BJ (cell line): ENCODE data around the gene CCDC30. TPM values are rescaled to one million over a fixed set of nuclear protein-coding genes. Genes with fewer than 3 reads are reported as not detected.
A peak's percentile ranks its signal among the peaks of the same experiment; 100 is the strongest.

Experiments used
- CTCF ChIA-PET: fragments of 350-600 bp; formaldehyde crosslinking; extraction: SDS; loops from one replicate; lab custom pipeline; 2021; ENCODE audit warnings: antibody characterized with exemption, inconsistent platforms; lab: Yijun Ruan, JAX
- POLR2A ChIA-PET: fragments of 300-600 bp; sonication (Branson Sonifier 250); formaldehyde crosslinking; extraction: SDS; loops from one replicate; lab custom pipeline; 2021; ENCODE audit warnings: antibody characterized with exemption; lab: Charles Lee
- DNase-seq: peaks from one replicate; pipeline ENCODE4 v3.0.0-alpha.2; 2011; ENCODE audit warnings: low read depth
- H3K27me3 ChIP-seq: 2 replicates; pipeline ENCODE4 v1.6.0; 2011; ENCODE audit warnings: low read length; ENCODE audit not compliant: control insufficient read depth, insufficient read depth
- H3K36me3 ChIP-seq: 2 replicates; pipeline ENCODE4 v1.5.1; 2011; ENCODE audit warnings: low read length; ENCODE audit not compliant: control insufficient read depth, insufficient read depth
- H3K4me3 ChIP-seq: 2 replicates; pipeline ENCODE4 v1.5.1; 2011; ENCODE audit warnings: low read depth, mild to moderate bottlenecking, control low read depth, low read length
- CTCF ChIP-seq: IDR thresholded peaks from 2 replicates; pipeline ENCODE4 v1.5.1; 2011; ENCODE audit warnings: low read depth, mild to moderate bottlenecking, control low read depth, inconsistent platforms, low read length, moderate library complexity; ENCODE audit not compliant: insufficient read depth
- polyA plus RNA-seq: library from polyadenylated mRNA; depleted of rRNA; stranded (reverse); fragments of >200 nt; gene quantifications from 2 replicates; pipeline ENCODE4 v1.2.3, GENCODE V29; 2011

CCDC30 gene
- polyA plus RNA-seq, 1 experiment = 0.26 TPM

DNA sequence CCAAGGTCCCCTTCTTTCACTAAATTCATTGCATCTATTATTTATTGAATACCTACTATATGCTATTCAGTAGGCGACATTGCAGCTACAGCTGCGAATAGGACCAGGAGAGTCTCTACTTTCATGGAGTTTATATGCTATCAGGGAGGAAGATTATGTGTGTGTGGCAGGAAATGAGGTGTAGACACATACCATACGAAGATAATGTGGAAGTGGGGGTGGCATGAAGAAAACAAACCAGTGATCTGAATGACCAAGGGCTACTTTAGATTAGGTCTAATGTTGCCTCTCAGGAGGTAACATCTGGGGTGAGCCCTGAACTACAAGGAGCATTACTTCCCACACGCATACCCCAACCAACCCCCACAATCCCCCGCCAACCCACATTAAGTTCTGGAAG, 194.1 kb downstream of the CCDC30 start:
- ChIA-PET CTCF (interaction anchor here (1.0 to 2.0 kb wide), 3 partner anchors 15 to 510 kb away, joined by 4 to 5 read pairs (median 5); no protein-coding TSS in a partner anchor), POLR2A (no interaction called here)
- Histone ChIP-seq H3K27me3 (no peaks in the 10 kb centered on the region), H3K36me3 (no peaks in the 10 kb centered on the region), H3K4me3 (no peak overlapping the region)
- no peak for TF ChIP-seq CTCF
- no peak for DNase-seq

GRCh38 chr1:42657981-42658876, 195.1 kb downstream of the CCDC30 start, which contains the start of gene PPIH:
TSS of gene PPIH (plus strand) at chr1:42658423. CDS start at chr1:42658447, 24 bp downstream.
- H3K4me3 ChIP-seq = peak within 1 kb of the TSS; percentile 67
- CTCF ChIA-PET = interaction anchor here (0.7 to 2.0 kb wide), 5 partner anchors 14 to 511 kb away, joined by 3 to 5 read pairs (median 4); no protein-coding TSS in a partner anchor
- peak; percentile 49 for DNase-seq
- H3K36me3 ChIP-seq = no peaks in the 10 kb centered on the region
- TF ChIP-seq CTCF = peak; percentile 40
- H3K27me3 ChIP-seq = no peaks in the 10 kb centered on the region
- POLR2A ChIA-PET = no interaction called here

- CTCF ChIA-PET = interaction anchor here (2.0 kb wide), 1 partner anchor 13 kb away, joined by 5 read pairs; no protein-coding TSS in a partner anchor
- no peak for TF ChIP-seq CTCF
- Histone ChIP-seq H3K27me3 (no peaks in the 10 kb centered on the region), H3K4me3 (peak overlapping the region; percentile 67), H3K36me3 (no peaks in the 10 kb centered on the region)
- POLR2A ChIA-PET = no interaction called here
- DNase-seq = no peak
Measured at GRCh38 chr1:42658877-42659337, 195.8 kb downstream of the CCDC30 start.

- no peak for DNase-seq
- CTCF ChIA-PET = interaction anchor here (0.7 to 0.9 kb wide), 2 partner anchors 8 to 60 kb away, joined by 3 read pairs; no protein-coding TSS in a partner anchor
- H3K27me3 ChIP-seq = no peaks in the 10 kb centered on the region
- POLR2A ChIA-PET = no interaction called here
- H3K4me3 ChIP-seq = no peak overlapping the region
- peaks cover 8% of the 10 kb centered on the region for H3K36me3 ChIP-seq
- no peak for TF ChIP-seq CTCF
Measured at GRCh38 chr1:42660907-42661500, 197.9 kb downstream of the CCDC30 start.

DNA sequence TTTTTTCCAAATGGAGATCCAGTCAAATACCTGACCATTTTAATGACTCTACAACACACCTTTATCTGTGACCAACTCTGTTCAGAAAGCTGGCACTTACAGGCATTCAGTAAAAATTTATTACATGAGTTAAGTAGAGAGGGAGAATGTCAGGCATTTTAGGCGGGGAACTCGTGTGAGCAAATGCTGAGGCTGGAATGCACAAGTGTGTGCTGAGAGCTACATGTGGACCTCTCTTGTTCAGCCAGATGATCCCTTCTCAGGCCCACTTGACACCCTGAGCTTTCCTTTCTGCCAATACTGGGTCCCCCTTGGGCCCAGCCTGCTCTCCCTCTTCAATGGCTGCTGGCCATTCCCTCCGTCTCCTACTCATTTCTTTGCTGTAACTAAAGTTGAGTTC, 206.8 kb downstream of the CCDC30 start:
- Histone ChIP-seq H3K4me3 (no peak overlapping the region), H3K36me3 (peaks cover 7% of the 10 kb centered on the region), H3K27me3 (no peaks in the 10 kb centered on the region)
- no peak for TF ChIP-seq CTCF
- ChIA-PET POLR2A (no interaction called here), CTCF (no interaction called here)
- DNase-seq = no peak
